IMR-90 (cell line): ENCODE data around the gene CRYBA1.
"Not testable (repeated sequence)": the region's sequence is repeated elsewhere in the genome, so short reads cannot be mapped to it uniquely, and the experiment has no call there.

ENCODE experiments used
- CEBPB ChIP-seq: IDR thresholded peaks from 2 replicates; pipeline ENCODE4 v1.6.1; 2012; ENCODE audit warnings: low read depth, low read length, improper control_type of control experiment
- CTCF ChIP-seq: conservative IDR thresholded peaks from 2 replicates; pipeline ENCODE4 v1.5.1; 2012; ENCODE audit warnings: mild to moderate bottlenecking, low read depth, low read length, improper control_type of control experiment
- ELK1 ChIP-seq: fragments of 150-350 bp; IDR thresholded peaks from 2 replicates; pipeline ENCODE4 v1.6.1; 2016; ENCODE audit warnings: low read depth, mild to moderate bottlenecking, low read length, moderate library complexity, borderline replicate concordance
- FOS ChIP-seq: fragments of 150-350 bp; IDR thresholded peaks from 2 replicates; pipeline ENCODE4 v1.6.1; 2016; ENCODE audit warnings: low read depth, low read length
- MAZ ChIP-seq: IDR thresholded peaks from 2 replicates; pipeline ENCODE4 v1.6.1; 2012; ENCODE audit warnings: low read depth, mild to moderate bottlenecking, low read length, improper control_type of control experiment, moderate library complexity, borderline replicate concordance
- MXI1 ChIP-seq: IDR thresholded peaks from 2 replicates; pipeline ENCODE4 v1.6.1; 2012; ENCODE audit warnings: low read depth, mild to moderate bottlenecking, low read length, moderate library complexity, borderline replicate concordance
- NFE2L2 ChIP-seq: fragments of 150-350 bp; IDR thresholded peaks from 2 replicates; pipeline ENCODE4 v1.6.1; 2016; ENCODE audit warnings: low read depth, mild to moderate bottlenecking, low read length
- POLR2A ChIP-seq: IDR thresholded peaks from 2 replicates; pipeline ENCODE4 v1.6.1; 2012; ENCODE audit warnings: mild to moderate bottlenecking, low read depth, low read length
- RAD21 ChIP-seq: IDR thresholded peaks from 2 replicates; pipeline ENCODE4 v1.6.1; 2012; ENCODE audit warnings: low read length, improper control_type of control experiment
- RFX5 ChIP-seq: IDR thresholded peaks from 2 replicates; pipeline ENCODE4 v1.8.0; 2012; ENCODE audit warnings: low read depth, mild to moderate bottlenecking, low read length, moderate library complexity
- SMC3 ChIP-seq: fragments of 150-350 bp; IDR thresholded peaks from 2 replicates; pipeline ENCODE4 v1.6.1; 2016; ENCODE audit warnings: low read depth, mild to moderate bottlenecking, antibody characterized with exemption, low read length, moderate library complexity
- USF2 ChIP-seq: fragments of 150-350 bp; IDR thresholded peaks from 2 replicates; pipeline ENCODE4 v1.6.1; 2017; ENCODE audit warnings: mild to moderate bottlenecking, antibody characterized with exemption, low read length, low read depth

GRCh38 chr17:29271980-29272379 is 25.3 kb downstream of the CRYBA1 start:
- not testable (repeated sequence) for TF ChIP-seq CTCF, MXI1, POLR2A, RFX5, RAD21, FOS, USF2, SMC3, ELK1, NFE2L2, MAZ, CEBPB
